ENCODE data around the gene ZACN.
"Not testable (repeated sequence)": the region's sequence is repeated elsewhere in the genome, so short reads cannot be mapped to it uniquely, and the experiment has no call there.

ZACN gene

DNA sequence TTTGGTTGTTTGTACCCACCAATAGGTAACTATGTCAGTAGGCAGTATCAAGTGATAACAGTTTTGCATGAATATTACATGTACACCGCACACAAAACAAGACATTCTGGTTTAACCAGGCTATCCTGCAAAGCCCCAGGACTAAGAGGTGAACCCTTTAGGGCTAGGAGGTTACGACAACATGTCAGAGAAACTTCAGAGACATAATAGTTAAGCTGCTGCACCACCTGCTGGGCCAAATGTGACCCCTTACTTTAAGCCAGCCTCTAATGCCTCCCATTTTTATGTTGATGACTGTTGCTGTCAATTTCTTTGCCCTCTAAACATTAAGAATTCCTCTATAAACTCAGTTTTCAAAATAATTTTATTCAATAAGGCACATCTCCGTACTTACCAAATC lies 22.1 kb upstream of the ZACN start:
- no peak for DNase-seq (ENCODE audit: extremely low read depth, low read depth)
- H3K4me3 ChIP-seq (replicated peaks; ENCODE audit: low read depth, low read length) = no peak overlapping the region
- TF ChIP-seq, protein P1, sequence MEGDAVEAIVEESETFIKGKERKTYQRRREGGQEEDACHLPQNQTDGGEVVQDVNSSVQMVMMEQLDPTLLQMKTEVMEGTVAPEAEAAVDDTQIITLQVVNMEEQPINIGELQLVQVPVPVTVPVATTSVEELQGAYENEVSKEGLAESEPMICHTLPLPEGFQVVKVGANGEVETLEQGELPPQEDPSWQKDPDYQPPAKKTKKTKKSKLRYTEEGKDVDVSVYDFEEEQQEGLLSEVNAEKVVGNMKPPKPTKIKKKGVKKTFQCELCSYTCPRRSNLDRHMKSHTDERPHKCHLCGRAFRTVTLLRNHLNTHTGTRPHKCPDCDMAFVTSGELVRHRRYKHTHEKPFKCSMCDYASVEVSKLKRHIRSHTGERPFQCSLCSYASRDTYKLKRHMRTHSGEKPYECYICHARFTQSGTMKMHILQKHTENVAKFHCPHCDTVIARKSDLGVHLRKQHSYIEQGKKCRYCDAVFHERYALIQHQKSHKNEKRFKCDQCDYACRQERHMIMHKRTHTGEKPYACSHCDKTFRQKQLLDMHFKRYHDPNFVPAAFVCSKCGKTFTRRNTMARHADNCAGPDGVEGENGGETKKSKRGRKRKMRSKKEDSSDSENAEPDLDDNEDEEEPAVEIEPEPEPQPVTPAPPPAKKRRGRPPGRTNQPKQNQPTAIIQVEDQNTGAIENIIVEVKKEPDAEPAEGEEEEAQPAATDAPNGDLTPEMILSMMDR (IDR thresholded peaks at IDR 0.05; ENCODE audit: low read depth, low read length, missing control alignments) = no peak

DNA sequence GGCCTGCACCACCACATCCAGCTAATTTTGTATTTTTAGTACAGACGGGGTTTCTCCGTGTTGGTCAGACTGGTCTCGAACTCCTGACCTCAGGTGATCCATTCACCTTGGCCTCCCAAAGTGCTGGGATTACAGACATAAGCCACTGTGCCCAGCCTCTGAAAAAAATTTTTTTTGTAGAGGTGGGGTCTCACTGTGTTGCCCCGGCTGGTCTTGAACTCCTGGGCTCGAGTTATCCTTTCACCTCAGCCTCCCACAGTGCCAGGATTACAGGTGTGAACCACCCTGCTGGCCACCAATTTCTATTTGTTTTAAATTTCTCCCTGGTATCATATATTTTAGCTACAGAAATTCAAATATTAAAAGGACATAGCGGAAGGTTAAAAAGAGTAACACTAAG lies 20.7 kb upstream of the ZACN start:
- H3K4me3 ChIP-seq (replicated peaks; ENCODE audit: low read depth, low read length); DNase-seq (ENCODE audit: extremely low read depth, low read depth): not testable (repeated sequence)

DNA sequence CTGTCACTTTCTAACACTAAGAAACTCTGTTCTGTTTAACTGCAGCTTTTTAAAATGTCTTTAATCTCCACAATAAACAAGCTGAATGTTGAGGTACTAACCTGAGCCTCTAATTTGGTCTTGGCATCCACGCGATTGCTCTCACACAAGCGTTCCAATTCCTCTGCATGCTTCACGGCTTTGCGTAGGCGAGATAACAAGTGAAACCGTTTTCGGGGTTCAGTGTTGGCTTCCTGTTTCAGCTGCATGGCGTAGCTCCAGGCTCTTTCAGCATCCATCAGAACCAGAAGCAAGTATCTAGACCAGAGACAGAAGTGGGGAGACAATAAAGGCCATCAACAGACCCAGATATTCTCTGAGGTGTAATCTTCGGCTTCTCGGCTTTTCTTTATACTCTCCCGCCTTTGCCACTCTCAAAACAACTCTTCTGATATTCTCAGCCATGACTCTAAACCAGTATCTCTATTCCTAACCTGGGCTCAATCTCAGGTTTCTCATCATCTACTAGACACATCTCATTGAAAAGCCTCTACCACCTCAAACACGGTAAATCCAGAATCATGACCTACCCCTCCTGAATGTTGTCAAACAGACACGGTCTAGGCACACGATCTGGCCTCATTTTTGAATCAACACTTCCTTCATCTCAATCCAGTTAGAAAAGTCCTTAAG lies 15.0 kb upstream of the ZACN start:
- DNase-seq (ENCODE audit: extremely low read depth, low read depth) = no peak
- no peak overlapping the region for H3K4me3 ChIP-seq (replicated peaks; ENCODE audit: low read depth, low read length)
- TF ChIP-seq, protein P1 (IDR thresholded peaks at IDR 0.05; ENCODE audit: low read depth, low read length, missing control alignments) = no peak

DNA sequence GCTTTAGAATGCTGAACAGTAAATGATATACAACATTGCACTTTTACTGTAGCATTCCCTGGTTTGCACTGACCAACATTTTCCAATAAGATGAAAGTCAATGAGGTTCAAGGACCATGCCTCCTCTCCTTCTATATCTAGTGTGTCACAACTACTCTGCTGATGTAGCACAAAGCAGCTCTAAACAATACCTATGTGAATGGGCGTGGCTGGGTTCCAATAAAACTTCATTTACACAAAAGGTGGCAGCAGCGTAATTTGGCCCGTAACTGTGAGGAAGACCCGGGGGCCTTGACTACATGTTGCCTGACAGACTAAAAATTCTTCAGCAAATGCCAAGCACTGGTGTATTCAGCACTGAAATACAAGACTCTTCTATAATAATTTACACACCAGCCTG lies 13.2 kb upstream of the ZACN start:
- TF ChIP-seq, protein P1 (IDR thresholded peaks at IDR 0.05; ENCODE audit: low read depth, low read length, missing control alignments) = no peak
- no peak for DNase-seq (ENCODE audit: extremely low read depth, low read depth)
- no peak overlapping the region for H3K4me3 ChIP-seq (replicated peaks; ENCODE audit: low read depth, low read length)

DNA sequence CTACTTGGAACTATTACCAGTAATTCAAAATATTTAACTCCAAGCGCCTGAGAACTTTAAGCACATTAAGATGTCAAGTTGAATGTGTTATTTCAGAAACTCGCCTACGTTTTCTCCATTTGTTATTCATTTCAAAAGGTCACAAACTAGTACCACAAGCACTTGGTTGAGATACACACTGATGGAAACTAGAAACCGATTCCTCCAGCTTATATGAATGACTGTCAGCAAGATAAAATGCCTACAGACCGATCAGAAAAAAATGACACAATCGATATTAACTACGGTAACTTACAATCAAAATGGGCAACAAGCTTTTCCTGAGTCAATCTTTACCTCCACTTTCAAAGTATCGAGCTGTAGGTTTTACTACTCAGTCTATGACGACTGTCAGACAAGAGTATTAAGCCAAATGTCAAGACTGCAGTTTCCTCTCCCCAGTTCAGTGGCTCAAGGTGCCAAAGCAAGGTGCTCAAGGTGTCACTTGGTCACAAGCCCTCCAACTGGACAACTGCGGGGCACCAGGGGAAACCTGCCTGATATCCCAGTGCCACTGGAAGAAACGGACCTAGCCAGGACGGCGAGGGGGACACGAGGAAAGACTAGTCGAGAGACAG lies 7.3 kb upstream of the ZACN start:
- DNase-seq (ENCODE audit: extremely low read depth, low read depth) = no peak
- TF ChIP-seq, protein P1 (IDR thresholded peaks at IDR 0.05; ENCODE audit: low read depth, low read length, missing control alignments) = no peak
- H3K4me3 ChIP-seq (replicated peaks; ENCODE audit: low read depth, low read length) = peak overlapping the region; percentile 61

DNA sequence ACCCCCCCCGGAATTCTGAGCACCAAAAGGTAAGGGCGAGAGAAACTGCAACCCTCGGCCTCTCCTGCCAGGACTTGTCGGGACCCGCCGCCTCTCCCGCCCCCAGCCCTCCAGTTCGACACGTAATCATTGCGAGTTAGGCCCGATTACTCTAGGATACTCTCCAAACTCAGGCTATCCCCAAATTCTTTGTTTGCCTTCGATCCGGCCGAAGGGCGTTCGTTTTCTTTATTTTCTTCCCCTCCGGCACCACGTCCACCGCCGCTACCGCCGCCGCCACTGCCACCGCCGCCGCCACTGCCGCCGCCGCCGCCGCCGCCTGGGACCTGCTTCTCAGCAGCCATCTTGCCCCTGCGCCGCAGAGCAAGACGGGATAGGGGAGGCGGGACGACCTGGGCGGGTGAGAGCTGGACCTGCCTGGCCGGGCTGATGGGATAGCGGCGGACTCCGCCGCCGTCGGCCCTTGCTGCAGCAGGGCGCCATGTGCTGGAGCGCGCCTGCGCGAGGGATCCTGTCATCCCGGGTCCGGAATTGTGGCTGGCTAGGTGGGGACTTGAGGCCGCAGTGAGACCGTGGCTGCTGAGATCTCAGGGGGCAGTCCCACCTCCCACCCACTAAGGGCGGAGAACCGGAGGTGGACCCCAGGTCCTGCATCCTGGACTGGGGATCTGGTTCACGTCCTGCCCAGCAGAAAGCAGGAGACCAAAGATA lies 6.7 kb upstream of the ZACN start, which contains the start of gene SRP68:
TSS of gene SRP68 (minus strand) at position 370 of the 711 bp plus-strand sequence. CDS start at position 344, 26 bp downstream.
- TF ChIP-seq, protein P1 (IDR thresholded peaks at IDR 0.05; ENCODE audit: low read depth, low read length, missing control alignments) = no peak
- H3K4me3 ChIP-seq (replicated peaks; ENCODE audit: low read depth, low read length) = peak within 1 kb of the TSS; percentile 61
- peak; percentile 66 for DNase-seq (ENCODE audit: extremely low read depth, low read depth)

Measured in HFF-Myc (cell line).